H1 (cell line): ENCODE data around the gene FADS6. TPM values are rescaled to one million over a fixed set of nuclear protein-coding genes. Genes with fewer than 3 reads are reported as not detected.

Experiments used
- CTCF ChIA-PET: fragments of 300-600 bp; sonication (Branson Sonifier 250); formaldehyde crosslinking; loops from one replicate; lab custom pipeline; 2021; ENCODE audit not compliant: partially characterized antibody; lab: Charles Lee
- POLR2A ChIA-PET: fragments of 300-600 bp; sonication (Branson Sonifier 250); formaldehyde crosslinking; loops from one replicate; lab custom pipeline; 2021; ENCODE audit warnings: inconsistent platforms; ENCODE audit not compliant: partially characterized antibody; lab: Charles Lee
- DNase-seq, 2 experiments: peaks; one replicate each; pipeline versions ENCODE4 v3.0.0 to v3.0.0-alpha.2; 2010 to 2022; ENCODE audit warnings: low spot score in 2 of 2, low read depth in 1 of 2, mixed read lengths in 1 of 2
- FAIRE-seq: peaks from 2 replicates; lab custom pipeline; 2011; peaks lifted over from hg19 to GRCh38; lab: Jason Lieb, UNC
- H2AFZ ChIP-seq: 2 replicates; pipeline ENCODE4 v1.8.1; 2012; ENCODE audit warnings: low read length, inconsistent platforms
- H2AK5ac ChIP-seq: 2 replicates; pipeline ENCODE4 v1.6.1; 2013; ENCODE audit warnings: low read depth, low read length
- H2BK120ac ChIP-seq: replicated peaks from 2 replicates; pipeline ENCODE3; 2013; ENCODE audit warnings: low read depth, low read length, inconsistent platforms
- H2BK12ac ChIP-seq: 2 replicates; pipeline ENCODE4 v1.6.1; 2013; ENCODE audit warnings: low read depth, low read length
- H2BK15ac ChIP-seq: 2 replicates; pipeline ENCODE4 v1.6.1; 2013; ENCODE audit warnings: low read length
- H2BK20ac ChIP-seq: 2 replicates; pipeline ENCODE4 v1.6.1; 2013; ENCODE audit warnings: low read length
- H2BK5ac ChIP-seq: 2 replicates; pipeline ENCODE4 v1.6.1; 2013; ENCODE audit warnings: low read depth, low read length
- H3K14ac ChIP-seq: 2 replicates; pipeline ENCODE4 v1.6.1; 2013; ENCODE audit warnings: inconsistent platforms; ENCODE audit not compliant: insufficient read length
- H3K18ac ChIP-seq: 2 replicates; pipeline ENCODE4 v1.6.1; 2013; ENCODE audit warnings: low read length; ENCODE audit errors: extremely low read depth
- H3K23ac ChIP-seq: 2 replicates; pipeline ENCODE4 v1.6.1; 2013; ENCODE audit warnings: inconsistent platforms; ENCODE audit not compliant: insufficient read length
- H3K23me2 ChIP-seq: 2 replicates; pipeline ENCODE4 v1.6.1; 2013; ENCODE audit warnings: low read depth, low read length
- H3K27ac ChIP-seq: 2 replicates; pipeline ENCODE4 v1.6.1; 2011; ENCODE audit warnings: low read depth, low read length, inconsistent platforms
- H3K27me3 ChIP-seq, 4 experiments: replicated peaks in 1 of 4; 1 replicate in 1 of 4; 2 replicates in 3 of 4; pipeline versions ENCODE4 v1.6.1 to v1.8.1; 2011 to 2013; ENCODE audit warnings: low read length in 3 of 4, mild to moderate bottlenecking in 3 of 4, inconsistent platforms in 2 of 4, mixed read lengths in 2 of 4, moderate library complexity in 1 of 4; ENCODE audit not compliant: control insufficient read depth in 3 of 4, insufficient read depth in 3 of 4; ENCODE audit errors: extremely low read depth in 1 of 4
- H3K36me3 ChIP-seq, 4 experiments: 2 replicates each; pipeline versions ENCODE4 v1.6.1 to v1.8.1; 2011 to 2013; ENCODE audit warnings: mild to moderate bottlenecking in 4 of 4, low read length in 3 of 4, moderate library complexity in 2 of 4, control low read depth in 1 of 4, inconsistent platforms in 1 of 4; ENCODE audit not compliant: insufficient read depth in 4 of 4, control insufficient read depth in 2 of 4
- H3K4ac ChIP-seq: replicated peaks from 2 replicates; pipeline ENCODE3; 2013; ENCODE audit warnings: low read length, low read depth, mixed read lengths, inconsistent platforms; ENCODE audit not compliant: insufficient read length
- H3K4me1 ChIP-seq, 4 experiments: replicated peaks in 1 of 4; 1 replicate in 1 of 4; 2 replicates in 3 of 4; pipeline versions ENCODE4 v1.6.1 to v1.8.1; 2011 to 2013; ENCODE audit warnings: low read length in 3 of 4, inconsistent platforms in 2 of 4, mixed read lengths in 1 of 4; ENCODE audit not compliant: insufficient read depth in 4 of 4, control insufficient read depth in 3 of 4
- H3K4me2 ChIP-seq, 2 experiments: 2 replicates each; pipeline versions ENCODE4 v1.6.1 to v1.8.1; 2011 to 2013; ENCODE audit warnings: low read depth in 2 of 2, low read length in 2 of 2, control low read depth in 1 of 2, inconsistent platforms in 1 of 2, mild to moderate bottlenecking in 1 of 2; ENCODE audit not compliant: insufficient read depth in 1 of 2
- H3K4me3 ChIP-seq, 4 experiments: fragments of 200-600, 300-600 bp in 1 of 4; sonication (generic), shearing (Covaris generic), sonication (Bioruptor Twin) in 1 of 4; 2 replicates each; pipeline versions ENCODE4 v1.5.1 to v1.8.1; 2011 to 2016; ENCODE audit warnings: low read length in 4 of 4, low read depth in 3 of 4, control low read depth in 2 of 4, inconsistent platforms in 2 of 4, mild to moderate bottlenecking in 2 of 4, mixed read lengths in 1 of 4, moderate library complexity in 1 of 4; ENCODE audit not compliant: insufficient read depth in 2 of 4; ENCODE audit errors: extremely low read depth in 1 of 4
- H3K56ac ChIP-seq: replicated peaks from 2 replicates; pipeline ENCODE3; 2013; ENCODE audit warnings: low read depth, mild to moderate bottlenecking, mixed read lengths, low read length, inconsistent platforms; ENCODE audit not compliant: insufficient read length
- H3K79me1 ChIP-seq: 2 replicates; pipeline ENCODE4 v1.6.1; 2013; ENCODE audit warnings: low read depth, low read length, control low read depth
- H3K79me2 ChIP-seq, 2 experiments: 2 replicates each; pipeline versions ENCODE4 v1.6.1 to v1.8.1; 2012 to 2013; ENCODE audit warnings: low read length in 2 of 2, mild to moderate bottlenecking in 2 of 2, inconsistent platforms in 1 of 2; ENCODE audit not compliant: insufficient read depth in 2 of 2, control insufficient read depth in 1 of 2
- H3K9ac ChIP-seq, 4 experiments: replicated peaks in 1 of 4; 1 replicate in 1 of 4; 2 replicates in 3 of 4; pipeline versions ENCODE4 v1.6.1 to v1.8.1; 2011 to 2013; ENCODE audit warnings: low read depth in 3 of 4, low read length in 3 of 4, control low read depth in 2 of 4, mild to moderate bottlenecking in 2 of 4, moderate library complexity in 2 of 4, inconsistent platforms in 1 of 4; ENCODE audit errors: extremely low read depth in 1 of 4
- H3K9me3 ChIP-seq, 2 experiments: 2 replicates each; pipeline versions ENCODE4 v1.6.1 to v1.8.1; 2012 to 2013; ENCODE audit warnings: mild to moderate bottlenecking in 2 of 2, moderate library complexity in 2 of 2, control low read depth in 1 of 2, inconsistent platforms in 1 of 2, low read depth in 1 of 2, low read length in 1 of 2, mixed read lengths in 1 of 2; ENCODE audit not compliant: insufficient read depth in 2 of 2
- H4K20me1 ChIP-seq, 2 experiments: replicated peaks in 1 of 2; 2 replicates each; pipeline versions ENCODE3 to v1.8.1; 2011 to 2013; ENCODE audit warnings: inconsistent platforms in 2 of 2, low read length in 2 of 2, mild to moderate bottlenecking in 1 of 2; ENCODE audit not compliant: insufficient read depth in 2 of 2, control insufficient read depth in 1 of 2
- H4K5ac ChIP-seq: 2 replicates; pipeline ENCODE4 v1.6.1; 2013; ENCODE audit warnings: low read length, low read depth, mixed read lengths, inconsistent platforms; ENCODE audit not compliant: insufficient read length
- H4K8ac ChIP-seq: 2 replicates; pipeline ENCODE4 v1.8.0; 2013; ENCODE audit warnings: mild to moderate bottlenecking, moderate library complexity, low read length, inconsistent platforms; ENCODE audit not compliant: insufficient read depth; ENCODE audit errors: extremely low read depth
- H4K91ac ChIP-seq: replicated peaks from 2 replicates; pipeline ENCODE3; 2013; ENCODE audit warnings: low read length, mixed read lengths, inconsistent platforms; ENCODE audit not compliant: insufficient read length
- ATF2 ChIP-seq: IDR thresholded peaks from 2 replicates; pipeline ENCODE4 v1.6.1; 2012; ENCODE audit warnings: low read length, inconsistent platforms
- CBX5 ChIP-seq: fragments of 300-800, 300-1000 bp; sonication (generic); IDR thresholded peaks from 2 replicates; pipeline ENCODE4 v1.7.1; 2016; ENCODE audit warnings: antibody characterized with exemption, low read length, low read depth
- E2F6 ChIP-seq: IDR thresholded peaks from 2 replicates; pipeline ENCODE4 v1.6.1; 2012; ENCODE audit warnings: inconsistent platforms
- TCF12 ChIP-seq: IDR thresholded peaks from 2 replicates; pipeline ENCODE4 v1.6.1; 2011; ENCODE audit warnings: low read depth, mild to moderate bottlenecking, low read length
- WGBS, 2 experiments: shearing (Covaris generic) in 1 of 2; methylation state at CpG; one replicate each; pipeline versions ENCODE4 v1.1.6 to v1.1.7; 2013 to 2015; ENCODE audit warnings: low lambda C conversion rate in 2 of 2, mixed read lengths in 2 of 2, inconsistent platforms in 1 of 2, low coverage in 1 of 2, missing lambda C conversion rate in 1 of 2; ENCODE audit not compliant: insufficient replicate concordance in 2 of 2, insufficient coverage in 1 of 2, insufficient read length in 1 of 2; ENCODE audit errors: extremely low coverage in 1 of 2, missing lambda C conversion rate in 1 of 2; 5-methylcytosine and 5-hydroxymethylcytosine counted together
- polyA plus RNA-seq, 7 experiments: library from polyadenylated mRNA; depleted of rRNA in 3 of 7; stranded (reverse) in 5 of 7; unstranded in 2 of 7; fragments of >200 nt in 5 of 7; fragments of 200-250 nt in 2 of 7; gene quantifications; 1 replicate in 5 of 7; 2 replicates in 1 of 7; 4 replicates in 1 of 7; pipeline versions ENCODE4 v1.2.1 to v1.2.3, GENCODE V29; 2011 to 2013; ENCODE audit warnings: missing spikeins in 2 of 7, mixed read lengths in 2 of 7
- total RNA-seq: library from RNA; stranded (reverse); fragmentation: NEBNext Ultra II Directional; extraction: Animal tissue kit (Norgen Biotek cat#: 25700); gene quantifications from 2 replicates; pipeline ENCODE4 v1.2.1, GENCODE V29; 2021

FADS6 gene
- total and polyA plus RNA-seq, 2 of the 8 experiments (the other 6 are each of a cell fraction or from before 2014, with no cell fraction given), result 0.56 to 2.5 TPM

GRCh38 chr17:74873874-74874614 lies 19.4 kb downstream of the FADS6 start:
- Histone ChIP-seq H2BK120ac (no peak overlapping the region), H3K27me3 (peaks cover 0 to 3% (median 0%) of the 10 kb centered on the region in 4 experiments; a peak in 2 of 7 replicates), H3K9me3 (no peaks in the 10 kb centered on the region), H4K8ac (no peak overlapping the region), H4K91ac (no peak overlapping the region), H3K27ac (peak overlapping the region; percentile 90; the same call in 1 of the 2 replicates), H3K4me2 (peak overlapping the region; percentile 63 to 100), H3K18ac (no peak overlapping the region; the same call in 1 of the 2 replicates), H4K20me1 (no peaks in the 10 kb centered on the region), H3K4me1 (peaks cover 0 to 14% (median 6%) of the 10 kb centered on the region in 4 experiments; a peak in 6 of 7 replicates), H3K23ac (no peak overlapping the region), H4K5ac (no peak overlapping the region), H2BK20ac (no peak overlapping the region), H3K23me2 (peaks cover 10% of the 10 kb centered on the region), H3K79me2 (no peaks in the 10 kb centered on the region; a peak in 1 of 4 replicates), H3K4ac (no peak overlapping the region), H2AK5ac (no peak overlapping the region), H2BK15ac (no peak overlapping the region), H2AFZ (no peak overlapping the region), H2BK5ac (no peak overlapping the region), H3K79me1 (peaks cover 7% of the 10 kb centered on the region; the same call in 1 of the 2 replicates), H3K56ac (no peak overlapping the region), H3K36me3 (no peaks in the 10 kb centered on the region)
- 65% methylated on average over 6 of the region's 6 CpGs; no CpG with 5 or more reads in 1 of the 2 experiments for WGBS, 2 experiments
- CTCF ChIA-PET, result interaction anchor here (1.0 to 81.0 kb wide), 6 partner anchors 14 to 88 kb away, joined by 3 to 2981 read pairs (median 6); partner anchors contain the start of genes GRIN2C, NAT9 and OTOP2
- POLR2A ChIA-PET, result interaction anchor here (0.6 to 2.6 kb wide), 19 partner anchors 8 to 336 kb away, joined by 3 to 17 read pairs (median 4); partner anchors contain the start of gene SLC16A5
- FAIRE-seq (no peak), DNase-seq (no peak)
- TF ChIP-seq ATF2 (no peak), TCF12 (no peak), E2F6 (no peak), CBX5 (no peak)
- TF ChIP-seq, all 59 proteins: peak for 0
- Histone ChIP-seq H3K4me3 (peak overlapping the region; percentile 69 to 99 (median 81)), H3K9ac (peak overlapping the region; percentile 77 to 98 (median 90)), H3K14ac (no peak overlapping the region), H2BK12ac (no peak overlapping the region)
